Activated CD4-positive, alpha-beta T cell treated with anti-CD3 and anti-CD28 coated beads, Interleukin-2, Interleukin-6, amounts not matched to agents 100 ng/mL and 50 ng/mL, durations not matched to agents 16 hours and 8 hours (primary cell): ENCODE data around the gene SLC9A9.
"Not testable (repeated sequence)": the region's sequence is repeated elsewhere in the genome, so short reads cannot be mapped to it uniquely, and the experiment has no call there.

ENCODE experiments used
- DNase-seq: peaks from one replicate; pipeline ENCODE4 v3.0.0-alpha.2; 2020

Gene SLC9A9

GRCh38 chr3:143808030-143808429, 40.2 kb downstream of the SLC9A9 start:
- DNase-seq: peak; percentile 43

GRCh38 chr3:143806038-143806437, 42.2 kb downstream of the SLC9A9 start:
- no peak for DNase-seq

- DNase-seq: not testable (repeated sequence)
Measured at GRCh38 chr3:143805476-143805875, 42.8 kb downstream of the SLC9A9 start.

GRCh38 chr3:143801046-143801445, 47.2 kb downstream of the SLC9A9 start:
- DNase-seq: not testable (repeated sequence)

- not testable (repeated sequence) for DNase-seq
Measured at GRCh38 chr3:143798151-143798550, 50.1 kb downstream of the SLC9A9 start.

GRCh38 chr3:143795874-143796273, 52.4 kb downstream of the SLC9A9 start:
- DNase-seq: no peak

GRCh38 chr3:143794793-143795462, 53.3 kb downstream of the SLC9A9 start:
- DNase-seq: no peak

- DNase-seq: no peak
Measured at GRCh38 chr3:143793971-143794370, 54.3 kb downstream of the SLC9A9 start.

GRCh38 chr3:143791386-143791785, 56.9 kb downstream of the SLC9A9 start:
- no peak for DNase-seq

GRCh38 chr3:143786219-143787191, 61.8 kb downstream of the SLC9A9 start:
- no peak for DNase-seq

GRCh38 chr3:143784446-143784845, 63.8 kb downstream of the SLC9A9 start:
- DNase-seq: no peak

GRCh38 chr3:143783851-143784370, 64.4 kb downstream of the SLC9A9 start:
- DNase-seq: no peak

GRCh38 chr3:143775459-143775858, 72.8 kb downstream of the SLC9A9 start:
- peak; percentile 68 for DNase-seq

GRCh38 chr3:143771939-143772338, 76.3 kb downstream of the SLC9A9 start:
- DNase-seq: no peak

- DNase-seq: no peak
Measured at GRCh38 chr3:143771258-143771657, 77.0 kb downstream of the SLC9A9 start.

- DNase-seq: no peak
Measured at GRCh38 chr3:143770391-143770790, 77.9 kb downstream of the SLC9A9 start.

GRCh38 chr3:143769616-143770015, 78.7 kb downstream of the SLC9A9 start:
- no peak for DNase-seq

- no peak for DNase-seq
Measured at GRCh38 chr3:143764840-143765239, 83.4 kb downstream of the SLC9A9 start.

- DNase-seq: no peak
Measured at GRCh38 chr3:143763564-143764162, 84.6 kb downstream of the SLC9A9 start.

GRCh38 chr3:143757691-143758090, 90.6 kb downstream of the SLC9A9 start:
- DNase-seq: no peak

GRCh38 chr3:143755978-143756377, 92.3 kb downstream of the SLC9A9 start:
- DNase-seq: no peak

- no peak for DNase-seq
Measured at GRCh38 chr3:143754090-143754489, 94.2 kb downstream of the SLC9A9 start.

GRCh38 chr3:143753456-143753855, 94.8 kb downstream of the SLC9A9 start:
- no peak for DNase-seq
